OCI-LY7 (cell line): ENCODE measurements around the gene PEX3. TPM values are rescaled to one million over a fixed set of nuclear protein-coding genes. Genes with fewer than 3 reads are reported as not detected.

Source experiments
- BruUV-seq: library from RNA; stranded (reverse); fragments of 400-500 nt; replicated peaks from 2 replicates; lab custom pipeline; 2021; lab: Mats Ljungman, UMichigan
- CTCF ChIA-PET: fragments of 300-600 bp; sonication (Branson Sonifier 250); formaldehyde crosslinking; loops from one replicate; lab custom pipeline; 2022; ENCODE audit warnings: antibody characterized with exemption; ENCODE audit not compliant: unreplicated experiment; lab: Charles Lee
- POLR2A ChIA-PET: fragments of 300-600 bp; sonication (Branson Sonifier 250); formaldehyde crosslinking; loops from one replicate; lab custom pipeline; 2022; ENCODE audit warnings: antibody characterized with exemption; lab: Charles Lee
- DNase-seq: peaks from one replicate; pipeline ENCODE4 v3.0.0-alpha.2; 2015; ENCODE audit warnings: low spot score
- H2AFZ ChIP-seq: fragments of 200-600 bp; sonication (generic), shearing (Covaris generic); 2 replicates; pipeline ENCODE4 v1.6.1; 2014; ENCODE audit warnings: mild to moderate bottlenecking, antibody characterized with exemption, low read length, moderate library complexity
- H3K27ac ChIP-seq: fragments of 200-600 bp; sonication (generic); 2 replicates; pipeline ENCODE4 v1.5.1; 2014; ENCODE audit warnings: mixed run types, low read depth, mild to moderate bottlenecking, moderate library complexity, low read length, inconsistent platforms; ENCODE audit not compliant: poor library complexity, severe bottlenecking
- H3K36me3 ChIP-seq: fragments of 200-600 bp; sonication (generic); 2 replicates; pipeline ENCODE4 v1.6.1; 2014; ENCODE audit warnings: mild to moderate bottlenecking, antibody characterized with exemption, low read length, moderate library complexity, mixed read lengths; ENCODE audit not compliant: insufficient read depth
- H3K4me1 ChIP-seq: fragments of 200-600 bp; sonication (generic); 2 replicates; pipeline ENCODE4 v1.5.1; 2014; ENCODE audit warnings: mild to moderate bottlenecking, low read length; ENCODE audit not compliant: insufficient read depth, poor library complexity, severe bottlenecking
- H3K4me2 ChIP-seq: fragments of 200-600 bp; sonication (generic); 2 replicates; pipeline ENCODE4 v1.6.1; 2014; ENCODE audit warnings: mild to moderate bottlenecking, low read length
- H3K4me3 ChIP-seq: fragments of 200-600 bp; sonication (generic); 2 replicates; pipeline ENCODE4 v1.5.1; 2014; ENCODE audit warnings: mild to moderate bottlenecking, low read depth, low read length; ENCODE audit not compliant: poor library complexity, severe bottlenecking
- H3K79me2 ChIP-seq: fragments of 200-600 bp; sonication (generic); 2 replicates; pipeline ENCODE4 v1.6.1; 2016; ENCODE audit warnings: low read depth, mild to moderate bottlenecking, low read length, moderate library complexity, mixed read lengths; ENCODE audit not compliant: insufficient read depth
- H3K9me2 ChIP-seq: fragments of 200-600 bp; sonication (generic); 2 replicates; pipeline ENCODE4 v1.6.1; 2016; ENCODE audit warnings: mild to moderate bottlenecking, low read length, mixed read lengths; ENCODE audit not compliant: insufficient read depth
- H3K9me3 ChIP-seq: fragments of 200-600 bp; sonication (generic); 2 replicates; pipeline ENCODE4 v1.6.1; 2014; ENCODE audit warnings: mild to moderate bottlenecking, mixed run types, low read length, mixed read lengths
- H4K20me1 ChIP-seq: fragments of 200-600 bp; sonication (generic); 2 replicates; pipeline ENCODE4 v1.6.1; 2014; ENCODE audit warnings: mild to moderate bottlenecking, antibody characterized with exemption, low read length, moderate library complexity, mixed read lengths; ENCODE audit not compliant: insufficient read depth
- EZH2phosphoT487 ChIP-seq: fragments of 200-600 bp; sonication (generic); IDR thresholded peaks from 2 replicates; pipeline ENCODE4 v1.6.1; 2018; ENCODE audit warnings: low read depth, borderline replicate concordance, mild to moderate bottlenecking, mixed run types, antibody characterized with exemption, low read length, moderate library complexity, mixed read lengths
- intact Hi-C: fragments of 100-400 bp; cut with micrococcal nuclease; formaldehyde crosslinking; loops from one replicate; pipeline ENCODE4 v1.10.0; 2022; ENCODE audit not compliant: unreplicated experiment
- total RNA-seq, 2 experiments: library from RNA; depleted of rRNA in 1 of 2; stranded (reverse); fragments of >200 nt in 1 of 2; shearing (Covaris generic) in 1 of 2; gene quantifications; 2 replicates each; pipeline ENCODE4 v1.2.3, GENCODE V29; 2014 to 2022
- TF ChIP-seq, protein P1 (sequence below): fragments of 200-600 bp; sonication (generic); conservative IDR thresholded peaks from 2 replicates; pipeline ENCODE4 v1.5.1; 2014; ENCODE audit warnings: mild to moderate bottlenecking, antibody characterized with exemption, low read length, moderate library complexity, mixed read lengths

Gene PEX3
- total RNA-seq, 2 experiments from 2014 or later: 14.8 to 27.0 TPM

DNA sequence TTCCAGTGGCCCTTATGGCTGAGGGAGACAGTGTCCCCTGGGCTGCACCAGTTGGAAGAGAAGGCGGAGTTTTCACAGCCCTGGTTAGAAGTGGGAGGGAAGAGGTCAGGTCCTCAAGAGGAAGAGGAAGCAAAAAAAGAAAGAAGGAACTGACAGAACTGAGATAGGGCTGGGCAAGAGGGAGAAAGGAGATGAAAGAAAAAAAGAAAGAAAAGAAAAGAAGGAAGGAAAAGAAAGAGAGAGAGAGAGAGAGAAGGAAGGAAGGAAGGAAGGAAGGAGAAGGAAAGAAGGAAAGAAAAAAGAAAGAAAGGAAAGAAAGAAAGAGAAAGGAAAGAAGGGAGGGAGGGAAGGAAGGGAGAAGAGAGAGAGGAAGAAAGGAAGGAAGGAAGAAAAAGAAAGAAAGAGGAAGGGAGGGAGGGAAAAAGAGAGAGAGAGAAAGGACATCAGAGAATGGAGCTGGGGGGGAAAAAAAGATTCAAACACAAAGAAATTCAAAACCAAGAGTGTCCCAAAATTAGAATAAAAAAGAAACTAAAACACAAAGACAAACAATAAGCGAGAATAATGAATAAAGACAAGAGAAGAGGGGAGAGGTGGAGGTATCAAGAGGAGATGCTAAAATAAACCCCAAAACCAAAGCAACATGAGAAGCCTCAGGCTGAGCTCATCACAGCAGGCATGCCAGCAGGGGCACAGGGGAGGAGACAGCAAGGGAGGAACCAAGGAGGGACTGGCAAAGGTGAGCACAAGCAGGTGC, 66.3 kb downstream of the PEX3 start:
- intact Hi-C loops: no loop called here
- H2AFZ ChIP-seq: no peak overlapping the region
- BruUV-seq: no TSS peak
- no peaks in the 10 kb centered on the region for H3K79me2 ChIP-seq
- ChIA-PET CTCF (no interaction called here), POLR2A (no interaction called here)
- no peaks in the 10 kb centered on the region for H3K9me2 ChIP-seq
- H3K27ac ChIP-seq: no peak overlapping the region
- H3K36me3 ChIP-seq: no peaks in the 10 kb centered on the region
- no peaks in the 10 kb centered on the region for H3K4me1 ChIP-seq
- TF ChIP-seq EZH2phosphoT487: no peak
- TF ChIP-seq, protein P1, sequence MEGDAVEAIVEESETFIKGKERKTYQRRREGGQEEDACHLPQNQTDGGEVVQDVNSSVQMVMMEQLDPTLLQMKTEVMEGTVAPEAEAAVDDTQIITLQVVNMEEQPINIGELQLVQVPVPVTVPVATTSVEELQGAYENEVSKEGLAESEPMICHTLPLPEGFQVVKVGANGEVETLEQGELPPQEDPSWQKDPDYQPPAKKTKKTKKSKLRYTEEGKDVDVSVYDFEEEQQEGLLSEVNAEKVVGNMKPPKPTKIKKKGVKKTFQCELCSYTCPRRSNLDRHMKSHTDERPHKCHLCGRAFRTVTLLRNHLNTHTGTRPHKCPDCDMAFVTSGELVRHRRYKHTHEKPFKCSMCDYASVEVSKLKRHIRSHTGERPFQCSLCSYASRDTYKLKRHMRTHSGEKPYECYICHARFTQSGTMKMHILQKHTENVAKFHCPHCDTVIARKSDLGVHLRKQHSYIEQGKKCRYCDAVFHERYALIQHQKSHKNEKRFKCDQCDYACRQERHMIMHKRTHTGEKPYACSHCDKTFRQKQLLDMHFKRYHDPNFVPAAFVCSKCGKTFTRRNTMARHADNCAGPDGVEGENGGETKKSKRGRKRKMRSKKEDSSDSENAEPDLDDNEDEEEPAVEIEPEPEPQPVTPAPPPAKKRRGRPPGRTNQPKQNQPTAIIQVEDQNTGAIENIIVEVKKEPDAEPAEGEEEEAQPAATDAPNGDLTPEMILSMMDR: no peak
- H3K9me3 ChIP-seq: no peaks in the 10 kb centered on the region
- no peak overlapping the region for H3K4me2 ChIP-seq
- no peaks in the 10 kb centered on the region for H4K20me1 ChIP-seq
- H3K4me3 ChIP-seq: no peak overlapping the region
- DNase-seq: no peak

DNA sequence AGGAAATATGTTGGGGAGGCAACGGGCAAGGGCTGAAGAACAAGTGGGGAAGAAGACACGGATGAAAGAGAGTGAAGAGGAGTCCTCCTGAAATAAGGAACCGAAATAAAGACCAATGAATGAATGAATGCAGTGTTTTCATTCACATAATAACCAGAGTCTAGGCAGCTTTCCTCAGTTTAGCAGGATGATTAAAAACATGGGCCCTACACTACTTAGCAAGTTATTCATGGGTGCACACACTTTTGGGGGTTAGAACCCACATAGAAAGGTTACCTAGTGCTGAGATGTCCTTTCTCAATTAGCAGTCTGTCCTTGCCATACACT, 66.8 kb downstream of the PEX3 start:
- Histone ChIP-seq H3K9me3 (no peaks in the 10 kb centered on the region), H3K4me2 (no peak overlapping the region), H3K4me3 (no peak overlapping the region), H3K27ac (no peak overlapping the region), H3K4me1 (no peaks in the 10 kb centered on the region), H3K9me2 (no peaks in the 10 kb centered on the region), H3K36me3 (no peaks in the 10 kb centered on the region), H3K79me2 (no peaks in the 10 kb centered on the region), H4K20me1 (no peaks in the 10 kb centered on the region), H2AFZ (no peak overlapping the region)
- DNase-seq: no peak
- no peak for TF ChIP-seq EZH2phosphoT487
- TF ChIP-seq, protein P1: no peak
- intact Hi-C loops: no loop called here
- POLR2A ChIA-PET: no interaction called here
- CTCF ChIA-PET: no interaction called here
- BruUV-seq: no TSS peak

DNA sequence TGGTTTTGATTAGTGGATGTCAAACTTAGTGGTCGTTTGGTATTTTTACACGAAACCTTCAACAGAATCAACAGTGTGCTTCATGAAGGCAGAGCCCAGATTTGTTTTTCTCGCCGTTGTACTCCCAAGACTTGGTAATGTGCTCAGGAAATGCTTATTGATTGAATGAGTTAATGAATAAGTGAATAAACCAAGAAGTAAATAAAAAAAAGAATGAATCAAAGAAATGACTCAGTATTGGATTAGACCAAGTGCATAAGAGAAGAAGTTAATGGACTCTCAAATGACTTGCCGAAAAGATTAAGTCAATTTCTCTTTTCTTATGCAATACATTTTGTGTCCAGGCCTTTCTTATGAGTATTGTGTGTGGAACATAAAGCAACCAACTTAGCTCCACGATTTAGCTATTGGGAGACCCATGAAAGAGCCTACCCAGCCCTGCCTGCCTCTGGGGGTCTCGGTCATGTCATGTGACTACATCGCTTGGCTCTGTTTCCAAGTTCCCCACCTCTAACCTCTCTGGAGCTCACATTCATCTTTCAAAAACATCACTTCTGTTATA, 71.5 kb downstream of the PEX3 start:
- Histone ChIP-seq H3K27ac (no peak overlapping the region), H3K4me1 (no peaks in the 10 kb centered on the region), H3K36me3 (no peaks in the 10 kb centered on the region), H4K20me1 (no peaks in the 10 kb centered on the region), H3K79me2 (no peaks in the 10 kb centered on the region), H3K4me3 (no peak overlapping the region), H2AFZ (no peak overlapping the region), H3K9me2 (no peaks in the 10 kb centered on the region), H3K4me2 (no peak overlapping the region), H3K9me3 (no peaks in the 10 kb centered on the region)
- CTCF ChIA-PET: no interaction called here
- no TSS peak for BruUV-seq
- DNase-seq: no peak
- POLR2A ChIA-PET: no interaction called here
- intact Hi-C loops: no loop called here
- TF ChIP-seq EZH2phosphoT487: no peak
- TF ChIP-seq, protein P1: no peak
